GM19324 (cell line): ENCODE results near the gene FAM163B.
"Not testable (repeated sequence)": the region's sequence is repeated elsewhere in the genome, so short reads cannot be mapped to it uniquely, and the experiment has no call there.

Experiments used
- ATAC-seq: cut with Tn5 transposase; IDR thresholded peaks from one replicate; pipeline ENCODE4 v1.9.1; 2021; ENCODE audit warnings: mild to moderate bottlenecking, moderate library complexity; ENCODE audit not compliant: unreplicated experiment, low FRiP score

Gene FAM163B

DNA sequence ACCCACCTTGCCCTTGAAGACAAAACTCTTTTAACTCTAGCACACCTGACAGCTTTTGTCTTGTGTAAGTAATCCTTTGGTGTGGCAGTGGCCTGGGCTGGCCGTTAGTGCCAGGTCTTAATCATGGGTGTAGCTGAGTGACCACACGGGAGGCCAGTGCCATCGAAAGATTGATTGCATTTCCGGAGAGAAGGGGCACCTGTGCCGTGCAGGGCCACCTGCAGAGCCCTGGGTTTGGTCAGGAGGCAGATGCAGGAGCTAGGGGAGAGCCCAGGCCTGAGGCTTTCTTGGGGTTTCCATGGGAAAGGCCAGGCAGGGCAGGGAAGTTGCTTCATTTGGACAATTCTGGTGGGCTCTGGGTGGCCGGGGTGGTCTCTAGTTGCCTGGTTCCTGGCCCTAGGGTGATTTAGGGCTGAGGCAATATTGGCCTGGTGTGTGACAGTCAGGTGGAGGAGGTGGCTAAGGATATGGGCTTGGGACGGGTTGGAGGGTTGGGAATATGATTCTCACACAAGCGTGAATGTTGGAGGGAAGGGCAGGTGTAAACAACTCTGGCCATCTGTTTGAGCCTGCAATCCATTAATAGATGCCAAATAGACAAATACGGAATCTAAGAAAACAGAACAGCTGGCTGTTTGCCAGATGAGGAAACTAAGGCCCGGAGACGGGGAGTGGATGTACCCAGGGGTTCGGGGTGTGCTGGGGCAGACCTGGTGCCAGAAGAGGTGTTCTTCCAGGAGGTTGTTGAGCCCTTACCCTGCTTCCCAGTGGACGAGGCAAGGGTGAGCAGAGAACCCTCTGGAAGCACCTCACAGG, 31.6 kb upstream of the FAM163B start:
- no peak for ATAC-seq

DNA sequence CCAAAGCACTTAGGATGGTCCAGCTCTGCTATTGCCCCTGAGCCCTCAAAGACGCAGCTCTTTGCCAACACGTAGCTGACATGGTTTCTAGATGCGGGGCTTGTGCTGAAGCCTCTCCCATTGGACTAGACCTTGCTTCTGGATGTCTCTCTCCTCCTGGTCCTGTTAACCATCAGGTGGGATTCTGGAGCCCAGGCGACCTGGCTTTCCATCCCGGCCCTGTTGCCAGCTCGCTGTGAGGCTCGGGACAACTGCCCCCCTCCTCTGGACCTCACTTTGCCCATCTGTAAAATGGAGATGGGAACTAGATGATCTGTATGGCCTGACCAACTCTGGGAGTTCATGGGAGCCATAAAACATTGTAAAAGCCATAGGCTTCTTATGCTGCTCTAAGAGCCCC, 31.0 kb upstream of the FAM163B start:
- ATAC-seq = no peak

DNA sequence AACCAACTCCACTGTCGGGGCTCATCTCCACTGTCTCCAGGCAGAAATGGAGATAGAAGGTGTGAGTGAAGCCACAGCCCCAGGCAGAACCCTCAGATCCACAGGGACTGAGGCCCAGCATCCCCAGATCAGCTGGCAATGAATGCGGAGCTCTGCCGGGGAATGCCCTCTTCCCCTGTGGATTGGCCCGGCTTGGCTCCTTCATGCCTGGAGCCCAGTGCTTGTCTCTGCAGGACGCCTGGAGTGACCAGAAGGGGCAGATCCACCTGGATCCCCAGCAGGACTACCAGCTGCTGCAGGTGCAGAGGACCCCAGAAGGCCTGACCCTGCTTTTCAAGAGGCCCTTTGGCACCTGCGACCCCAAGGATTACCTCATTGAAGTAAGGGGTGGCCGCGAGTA, 30.4 kb upstream of the FAM163B start:
- no peak for ATAC-seq

DNA sequence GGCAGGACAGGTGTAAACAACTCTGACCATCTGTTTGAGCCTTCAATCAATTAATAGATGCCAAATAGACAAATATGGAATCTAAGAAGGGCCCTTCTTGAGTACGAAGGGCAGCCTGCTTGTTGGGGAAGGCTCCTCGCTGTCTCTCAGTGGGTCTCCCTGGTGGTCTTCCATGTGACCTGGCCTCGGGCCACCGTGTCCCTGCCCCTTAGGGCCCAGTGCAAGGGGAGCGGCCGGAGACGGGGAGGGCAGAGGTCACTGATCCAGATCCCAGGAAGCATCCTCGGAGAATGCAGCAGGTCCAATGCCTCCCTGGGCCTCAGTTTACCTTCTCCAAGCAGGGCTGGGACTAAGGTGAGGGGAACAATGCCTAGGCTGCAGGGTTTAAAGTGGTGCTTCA, 29.5 kb upstream of the FAM163B start:
- no peak for ATAC-seq

DNA sequence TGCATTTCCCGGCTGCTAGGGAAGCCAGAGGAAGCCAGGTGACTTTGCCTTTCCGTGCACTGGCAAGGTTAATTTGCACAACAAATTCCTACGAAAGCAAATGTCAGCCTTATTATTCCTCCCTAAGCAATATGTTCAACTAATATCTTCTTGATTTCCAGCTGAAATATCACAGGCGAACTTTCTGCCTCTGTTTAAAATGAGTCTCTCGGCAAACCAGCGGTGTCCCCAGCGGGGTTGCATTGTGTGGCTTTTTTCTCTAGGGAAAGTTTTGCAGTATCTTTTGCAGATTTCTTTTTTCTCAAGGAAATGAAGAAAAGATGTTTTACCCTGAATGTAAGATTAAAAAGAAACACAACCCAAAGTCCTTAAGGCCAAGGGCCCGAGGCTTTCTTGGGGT, 28.9 kb upstream of the FAM163B start:
- ATAC-seq = no peak

DNA sequence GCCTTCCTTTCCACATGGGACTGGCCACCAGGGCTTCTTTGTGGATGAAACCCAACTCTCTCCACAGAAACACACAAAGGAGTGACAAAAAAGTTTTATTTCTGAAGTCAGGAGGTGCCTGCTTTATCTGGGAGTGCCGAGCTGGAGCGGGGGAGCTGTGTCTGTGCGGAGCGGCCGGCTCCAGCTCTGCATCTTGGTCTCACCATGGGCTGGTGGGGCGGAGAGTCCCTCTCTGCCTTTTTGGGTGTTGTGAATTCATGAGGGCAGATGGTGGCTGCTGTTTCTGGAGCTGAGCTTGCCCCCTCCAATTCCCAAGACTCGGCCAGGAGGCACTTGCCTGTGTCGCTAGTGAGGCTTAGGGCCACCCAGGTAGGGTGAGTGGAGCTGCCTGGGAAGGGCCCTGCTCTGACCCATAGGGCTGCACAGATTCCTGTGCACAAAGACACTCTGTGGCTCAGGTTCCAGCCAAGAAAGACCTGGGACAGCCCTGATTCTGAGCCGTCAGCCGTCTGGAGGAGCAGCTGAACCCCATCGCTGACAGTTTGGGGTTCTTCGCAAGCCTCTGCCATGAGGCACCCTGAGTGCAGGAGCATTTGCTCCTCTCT, 28.4 kb upstream of the FAM163B start:
- no peak for ATAC-seq

DNA sequence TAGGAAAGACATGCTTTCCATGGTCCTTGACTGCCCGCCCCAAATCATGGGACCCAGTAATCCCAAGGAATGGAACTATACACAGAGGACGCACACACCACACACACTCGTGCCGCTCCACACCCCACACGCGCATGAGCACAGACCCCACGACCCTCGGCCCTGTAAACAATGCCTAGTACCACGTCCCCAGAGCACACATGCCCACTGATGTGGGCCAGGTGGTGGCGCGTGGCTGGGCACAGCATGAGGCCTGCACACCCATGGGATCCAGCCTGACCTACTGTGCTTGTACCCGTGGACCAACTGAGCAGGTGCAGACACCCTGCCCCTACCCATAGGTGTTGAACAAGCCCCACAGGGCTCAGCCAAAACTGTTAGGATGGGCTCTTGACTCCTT, 27.7 kb upstream of the FAM163B start:
- no peak for ATAC-seq

DNA sequence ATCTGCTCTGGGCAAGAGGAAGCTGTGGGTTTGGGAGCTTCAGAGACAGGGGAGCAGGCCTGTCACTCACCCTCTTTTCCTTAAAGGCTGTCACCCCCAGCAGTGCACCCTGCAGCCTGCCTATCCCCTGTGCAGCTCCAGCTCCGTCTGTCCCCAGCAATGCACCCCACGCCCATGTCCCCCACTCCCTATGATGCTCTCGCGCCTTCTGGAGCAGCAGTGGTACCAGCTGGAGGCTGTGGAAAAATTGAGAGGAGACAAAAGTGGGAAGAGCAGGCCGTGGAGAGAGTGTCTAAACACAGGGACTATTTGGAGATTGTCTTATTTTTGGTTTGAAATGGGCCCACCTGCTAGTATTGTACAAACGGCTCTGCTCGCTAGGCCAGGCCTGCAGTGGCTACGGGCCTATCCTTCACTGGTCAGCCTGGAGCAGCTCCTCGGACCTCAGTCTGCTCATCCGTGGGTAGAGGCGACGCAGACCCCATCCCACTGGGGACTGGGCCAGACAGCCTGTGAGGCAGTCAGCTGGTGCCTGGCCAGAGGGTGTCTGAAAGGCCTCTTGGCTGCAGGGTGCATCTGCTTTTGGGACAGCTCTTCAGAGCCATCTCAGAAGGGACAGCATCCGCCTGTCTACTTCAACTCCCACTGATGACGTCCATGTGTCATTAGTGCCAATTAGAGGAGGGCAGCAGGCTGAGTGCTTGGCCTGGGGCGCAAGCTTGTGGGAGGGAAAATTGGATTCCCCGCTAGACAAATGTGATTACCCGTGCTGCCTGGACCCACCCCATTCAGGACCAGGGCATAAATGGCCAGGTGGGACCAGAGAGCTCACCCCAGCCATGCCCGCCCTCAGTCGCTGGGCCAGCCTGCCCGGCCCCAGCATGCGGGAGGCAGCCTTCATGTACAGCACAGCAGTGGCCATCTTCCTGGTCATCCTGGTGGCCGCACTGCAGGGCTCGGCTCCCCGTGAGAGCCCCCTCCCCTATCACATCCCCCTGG, 26.6 kb upstream of the FAM163B start, which contains the start of gene DBH:
DBH (plus strand) TSS at position 831 of the 999 bp plus-strand sequence; CDS start at position 840, 9 bp downstream.
- no peak for ATAC-seq

DNA sequence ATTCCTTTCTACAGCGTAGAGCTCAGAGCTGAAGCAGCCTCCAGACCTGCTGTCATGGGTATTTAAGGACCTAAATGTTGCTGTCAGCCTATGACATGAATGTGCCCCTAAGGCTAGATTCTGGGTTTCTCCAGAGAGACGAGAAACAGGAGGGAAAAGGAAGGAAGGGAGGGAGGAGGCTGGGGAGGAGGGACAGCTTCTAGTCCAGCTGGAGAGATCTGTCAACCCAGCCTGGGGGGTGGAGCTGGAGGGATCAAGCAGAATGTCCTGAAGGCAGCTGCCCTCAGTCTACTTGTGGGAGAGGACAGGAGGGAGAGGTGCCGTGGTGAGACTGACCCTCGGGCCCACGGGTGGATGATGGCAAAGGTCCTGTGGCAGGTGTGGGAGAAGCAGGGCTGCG, 25.9 kb upstream of the FAM163B start:
- ATAC-seq = no peak

DNA sequence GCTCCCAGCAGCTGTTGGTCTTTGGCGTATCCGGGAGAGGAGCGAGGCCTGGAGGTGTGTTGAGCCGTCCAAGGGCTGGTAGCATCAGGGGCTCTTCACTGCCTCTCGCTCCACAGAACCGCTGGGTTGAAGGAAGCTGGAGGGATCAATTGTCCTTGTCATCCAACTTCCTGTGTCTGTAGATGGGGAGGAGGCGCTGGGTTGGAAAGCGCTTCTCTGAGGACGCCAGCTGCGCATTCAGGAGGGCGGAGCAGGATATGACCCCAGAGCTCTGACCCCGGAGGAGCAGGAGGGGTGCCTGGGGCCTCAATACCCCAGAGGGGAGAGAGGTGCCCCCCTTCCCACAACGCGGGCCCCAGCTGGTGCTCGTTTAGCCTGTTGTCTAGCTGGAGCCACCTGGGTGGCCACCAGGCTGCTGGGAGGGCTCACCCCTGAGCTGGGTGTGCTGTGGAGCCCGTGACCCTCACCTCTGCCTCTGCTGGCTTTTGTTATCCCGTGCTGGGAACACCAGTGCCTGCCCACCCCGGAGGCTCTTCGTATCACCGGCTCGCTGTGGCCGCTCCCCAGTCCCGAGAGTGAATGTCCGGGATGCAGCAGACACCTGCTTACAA, 25.0 kb upstream of the FAM163B start:
- no peak for ATAC-seq

DNA sequence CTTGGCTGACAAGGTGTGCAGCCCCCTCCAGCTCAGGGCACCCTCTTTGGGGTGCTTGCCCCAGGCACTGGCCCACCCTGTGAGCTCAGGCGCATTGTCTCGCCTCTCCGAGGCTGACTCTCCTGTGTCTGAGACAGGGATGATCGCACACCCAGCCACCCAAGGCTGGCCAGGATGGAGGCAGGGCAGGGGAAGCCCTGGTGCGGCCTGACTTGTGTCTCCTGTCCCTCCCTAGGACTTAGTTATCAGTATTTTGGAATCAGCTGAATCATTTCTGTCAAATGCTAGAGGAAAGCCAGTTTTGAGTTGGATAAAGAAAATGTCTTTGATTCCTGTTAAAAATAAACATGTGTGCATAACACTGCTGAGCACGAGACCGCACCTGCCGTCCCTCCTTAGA, 24.5 kb upstream of the FAM163B start:
- ATAC-seq = no peak

DNA sequence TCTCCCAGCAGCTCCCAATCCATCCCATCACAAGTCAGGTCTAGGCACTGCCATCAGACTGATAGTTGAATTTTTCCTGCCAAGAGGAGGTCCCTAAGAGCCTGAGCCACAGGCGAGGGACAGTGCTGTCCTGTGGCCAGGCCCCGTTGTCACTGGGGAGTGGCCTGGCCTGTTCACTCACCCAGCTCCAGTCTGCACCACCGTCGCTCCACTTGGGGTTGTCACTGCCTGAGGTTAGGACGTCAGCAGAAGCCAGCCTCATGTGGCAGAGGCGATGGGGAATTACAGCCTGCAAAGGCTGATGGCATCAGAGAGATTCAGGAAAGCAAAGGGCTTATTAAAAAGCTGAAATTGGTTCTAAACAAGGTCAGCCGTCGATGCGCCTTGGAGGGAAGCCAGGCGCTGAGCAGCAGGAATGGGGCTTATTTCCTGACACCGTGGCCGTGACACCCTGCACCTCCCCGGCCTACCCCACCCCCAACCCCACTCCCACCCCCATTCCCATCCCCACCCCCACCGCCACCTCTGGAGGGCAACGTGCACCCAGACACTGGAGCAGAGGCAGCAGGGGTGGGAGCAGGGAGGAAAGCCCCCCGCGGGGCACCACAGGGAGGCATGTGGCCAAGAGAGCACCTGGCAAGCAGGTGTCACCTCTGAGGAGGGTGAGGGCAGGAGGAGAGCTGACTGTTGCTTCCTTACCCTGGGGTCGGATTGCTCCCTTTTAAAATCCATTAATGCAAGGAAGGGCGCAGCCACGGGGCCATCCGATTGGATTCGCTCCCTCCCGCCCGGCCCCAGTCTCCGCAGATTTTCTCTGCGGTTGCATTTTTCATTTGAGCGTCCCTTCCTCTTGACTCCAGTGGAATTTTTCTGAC, 23.9 kb upstream of the FAM163B start:
- ATAC-seq = no peak

DNA sequence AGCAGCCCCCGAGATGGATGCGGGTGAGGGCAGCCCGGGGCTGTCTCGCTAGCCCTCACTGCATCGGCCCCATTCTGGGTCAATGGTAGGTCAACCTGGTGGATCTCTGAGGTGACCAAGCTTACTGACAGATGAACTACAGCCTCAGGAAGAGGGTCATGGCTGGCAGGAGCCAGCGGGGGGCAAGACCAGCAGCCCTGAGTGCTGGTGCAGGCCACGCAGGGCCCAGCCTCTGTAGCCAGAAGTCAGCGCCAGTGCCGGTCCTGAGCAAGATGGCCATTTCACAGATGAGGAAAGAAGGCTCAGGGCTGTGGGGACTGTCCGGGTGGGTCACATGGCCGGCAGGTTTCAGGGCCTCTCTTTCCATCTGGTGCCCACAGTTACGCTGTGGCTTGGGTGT, 21.9 kb upstream of the FAM163B start:
- ATAC-seq = no peak

DNA sequence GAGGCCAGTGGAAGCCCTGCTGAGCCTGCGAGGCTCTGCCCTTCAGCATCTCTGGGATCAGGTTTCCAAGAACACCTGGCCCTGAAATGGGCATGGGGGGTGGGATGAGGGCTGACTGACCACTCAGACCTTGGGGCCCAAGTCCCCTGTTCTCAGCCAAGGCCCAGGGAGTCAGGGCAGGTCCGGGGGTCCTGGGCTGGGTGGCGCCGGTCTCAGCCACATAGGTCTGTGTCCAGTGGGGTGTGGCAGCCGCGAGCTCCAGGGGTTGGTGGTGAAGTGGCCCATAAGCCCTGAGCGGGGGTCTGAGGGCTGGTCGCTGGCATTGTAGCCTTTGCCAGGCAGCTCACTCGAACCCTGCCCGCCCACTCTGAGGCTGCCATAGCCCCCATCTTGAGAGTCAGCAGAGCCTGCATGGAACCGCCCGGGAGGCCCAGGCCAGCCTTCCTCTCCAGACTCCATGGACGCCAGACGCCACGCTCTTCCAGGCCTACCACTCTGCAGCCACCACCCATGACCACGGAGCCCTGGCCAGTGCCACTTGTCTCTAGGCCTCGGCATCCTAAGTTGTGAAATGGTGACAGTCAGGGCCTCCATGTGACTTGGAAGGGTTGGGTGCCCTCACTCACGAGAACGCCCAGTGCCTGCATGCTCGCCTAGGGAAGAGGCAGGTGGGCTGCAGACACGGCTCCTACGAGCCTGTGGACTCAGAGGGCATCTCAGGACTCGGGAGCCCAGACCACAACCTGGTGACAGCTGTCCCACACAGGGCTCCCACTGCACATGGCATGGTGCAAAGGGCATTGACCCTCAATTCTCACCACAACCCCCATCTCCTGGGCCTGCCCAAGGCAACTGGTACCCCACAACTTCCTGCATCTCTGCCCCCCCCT, 20.3 kb upstream of the FAM163B start:
- ATAC-seq = no peak

DNA sequence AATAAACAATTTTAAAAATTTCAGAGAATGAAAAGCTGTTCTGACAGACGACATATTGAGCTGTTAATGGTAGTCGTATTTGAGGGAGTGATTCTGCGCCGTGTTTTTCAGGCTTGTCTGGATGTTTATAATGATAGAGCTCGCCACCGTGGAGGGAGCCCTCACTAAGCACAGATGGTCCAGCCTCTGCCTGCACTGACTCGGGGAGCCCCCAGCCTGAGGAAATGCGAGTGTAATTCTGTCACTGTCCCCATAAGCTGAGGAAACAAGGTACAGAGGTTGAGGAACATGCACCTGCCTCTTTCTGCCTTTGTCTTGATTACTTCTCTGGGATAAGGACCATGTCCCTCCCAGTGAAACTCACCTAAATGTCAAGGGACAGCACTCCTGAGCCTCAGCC, 19.6 kb upstream of the FAM163B start:
- no peak for ATAC-seq

DNA sequence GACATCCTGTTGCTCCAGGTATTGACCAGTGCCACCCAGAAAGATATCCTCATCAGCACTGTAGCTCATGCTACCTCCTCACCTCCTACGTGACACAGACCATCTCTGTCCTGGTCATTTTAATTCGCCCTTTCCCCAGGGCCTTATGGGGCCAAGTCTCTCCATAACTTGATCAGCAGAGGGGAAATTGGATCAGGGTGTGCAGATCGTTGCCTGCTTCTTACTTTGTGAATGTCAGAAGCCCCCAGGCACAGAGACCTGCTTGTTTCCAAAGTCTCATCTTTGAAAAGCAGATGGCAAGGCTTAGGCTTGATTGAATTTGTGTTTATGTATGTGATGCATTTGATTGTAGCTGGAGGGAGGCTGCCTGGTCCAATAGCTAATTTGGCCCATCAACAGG, 18.2 kb upstream of the FAM163B start:
- ATAC-seq = no peak

DNA sequence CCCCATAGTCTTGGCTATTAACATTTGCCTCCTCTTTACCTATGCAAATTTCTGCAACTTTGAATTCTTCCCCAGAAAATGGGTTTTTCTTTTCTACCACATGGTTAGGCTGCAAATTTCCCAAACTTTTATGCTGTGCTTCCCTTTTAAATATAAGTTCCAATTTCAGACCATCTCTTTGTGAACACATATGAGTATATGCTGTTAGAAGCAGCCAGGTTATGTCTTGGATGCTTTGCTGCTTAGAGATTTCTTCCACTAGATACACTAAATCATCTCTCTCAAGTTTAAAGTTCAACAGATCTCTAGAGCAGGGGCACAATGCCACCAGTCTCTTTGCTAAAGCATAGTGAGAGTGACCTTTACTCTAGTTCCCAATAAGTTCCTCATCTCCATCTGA, 16.8 kb upstream of the FAM163B start:
- not testable (repeated sequence) for ATAC-seq

DNA sequence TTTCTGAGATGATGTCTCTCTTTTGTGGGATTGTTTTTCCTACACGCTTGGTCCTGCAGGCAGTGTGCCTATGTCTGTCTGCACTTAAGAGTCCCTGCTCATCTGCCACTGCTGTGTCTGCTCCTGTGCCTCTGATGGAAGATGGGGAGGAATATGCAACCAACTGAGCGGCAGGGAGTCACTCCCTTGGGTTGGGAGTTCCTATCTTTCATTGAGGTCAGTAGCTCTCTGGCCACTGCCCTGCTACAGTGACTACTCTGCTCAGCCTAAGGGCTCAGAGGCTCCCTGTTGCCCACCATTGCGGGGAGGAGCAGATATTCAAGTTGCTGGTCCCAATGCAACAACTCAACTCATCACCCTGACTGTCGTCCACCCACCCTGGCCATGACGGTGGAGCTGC, 13.4 kb upstream of the FAM163B start:
- no peak for ATAC-seq
